MCF 10A (cell line): Measurements from ENCODE around the gene CKAP5. TPM values are rescaled to one million over a fixed set of nuclear protein-coding genes. Genes with fewer than 3 reads are reported as not detected.

Experiments
- Bru-seq: library from RNA; stranded (reverse); fragments of 400-500 nt; gene quantifications from one replicate; lab custom pipeline; 2021; lab: Mats Ljungman, UMichigan
- BruChase-seq, 2 experiments: library from RNA; stranded (reverse); fragments of 400-500 nt; gene quantifications; one replicate each; lab custom pipeline; 2021; lab: Mats Ljungman, UMichigan
- BruUV-seq: library from RNA; stranded (reverse); fragments of 400-500 nt; replicated peaks from 2 replicates; lab custom pipeline; 2021; lab: Mats Ljungman, UMichigan
- CTCF ChIA-PET: fragments of 300-600 bp; sonication (Branson Sonifier 250); formaldehyde crosslinking; extraction: SDS; loops from one replicate; lab custom pipeline; 2021; ENCODE audit warnings: antibody characterized with exemption, inconsistent platforms; lab: Yijun Ruan, JAX
- POLR2A ChIA-PET: fragments of 300-600, 350-650 bp; sonication (Branson Sonifier 250); formaldehyde crosslinking; extraction: SDS; loops from one replicate; lab custom pipeline; 2020; ENCODE audit warnings: antibody characterized with exemption, inconsistent platforms; lab: Yijun Ruan, JAX
- DNase-seq: peaks from one replicate; pipeline ENCODE4 v3.0.0-alpha.2; 2018; ENCODE audit not compliant: unreplicated experiment
- H3K27ac Mint-ChIP-seq: one replicate; pipeline ENCODE4 v1.8.0; 2022; ENCODE audit warnings: mild to moderate bottlenecking, low read depth, mixed read lengths; ENCODE audit not compliant: unreplicated experiment
- H3K27me3 Mint-ChIP-seq: one replicate; pipeline ENCODE4 v1.8.0; 2022; ENCODE audit warnings: mixed read lengths; ENCODE audit not compliant: insufficient read depth, unreplicated experiment
- H3K36me3 Mint-ChIP-seq: one replicate; pipeline ENCODE4 v1.8.0; 2022; ENCODE audit warnings: mild to moderate bottlenecking, moderate library complexity, mixed read lengths; ENCODE audit not compliant: insufficient read depth, unreplicated experiment
- H3K4me1 Mint-ChIP-seq: one replicate; pipeline ENCODE4 v1.8.0; 2022; ENCODE audit warnings: mixed read lengths; ENCODE audit not compliant: insufficient read depth, unreplicated experiment
- H3K4me3 Mint-ChIP-seq: one replicate; pipeline ENCODE4 v1.8.0; 2022; ENCODE audit warnings: mild to moderate bottlenecking, moderate library complexity, mixed read lengths; ENCODE audit not compliant: unreplicated experiment
- H3K9me3 Mint-ChIP-seq: one replicate; pipeline ENCODE4 v1.8.0; 2022; ENCODE audit warnings: mixed read lengths; ENCODE audit not compliant: unreplicated experiment
- intact Hi-C: fragments of 100-400 bp; cut with micrococcal nuclease; formaldehyde crosslinking; loops from 2 replicates; pipeline ENCODE4 v1.14.1; 2022
- long read RNA-seq: library from polyadenylated mRNA; stranded (forward); transcript quantifications from one replicate; pipeline ENCODE4 v2.0.0, GENCODE V29; 2022
- total RNA-seq: library from RNA; stranded (reverse); gene quantifications from 2 replicates; pipeline ENCODE4 v1.2.3, GENCODE V29; 2022
- TF ChIP-seq, protein P1 (sequence below): fragments of 200-600 bp; IDR thresholded peaks from one replicate; pipeline ENCODE4 v1.8.0; 2022; ENCODE audit warnings: antibody characterized with exemption, mild to moderate bottlenecking; ENCODE audit not compliant: unreplicated experiment

Gene CKAP5
- total RNA-seq (170 and 193 TPM in 2 replicates), Bru-seq, nascent RNA (percentile 85 among the genes with signal in this experiment), BruChase-seq, experiment 1, labeled RNA remaining after a 6-hour chase (percentile 92 among the genes with signal in this experiment), BruChase-seq, experiment 2, labeled RNA remaining after a 2-hour chase (percentile 84 among the genes with signal in this experiment)
- long read RNA-seq, full-length matches to known transcripts: 50 of 124 reads
- long read RNA-seq, partial matches to known transcripts: 56 of 124 reads
- long read RNA-seq, other reads (novel, unspliced or antisense): 18 of 124 reads

GRCh38 chr11:46845740-46846509 lies at the start of gene CKAP5:
TSS of gene CKAP5 (minus strand) at chr11:46846280. CDS start at chr11:46821231, 25,049 bp downstream.
- TF ChIP-seq, protein P1, sequence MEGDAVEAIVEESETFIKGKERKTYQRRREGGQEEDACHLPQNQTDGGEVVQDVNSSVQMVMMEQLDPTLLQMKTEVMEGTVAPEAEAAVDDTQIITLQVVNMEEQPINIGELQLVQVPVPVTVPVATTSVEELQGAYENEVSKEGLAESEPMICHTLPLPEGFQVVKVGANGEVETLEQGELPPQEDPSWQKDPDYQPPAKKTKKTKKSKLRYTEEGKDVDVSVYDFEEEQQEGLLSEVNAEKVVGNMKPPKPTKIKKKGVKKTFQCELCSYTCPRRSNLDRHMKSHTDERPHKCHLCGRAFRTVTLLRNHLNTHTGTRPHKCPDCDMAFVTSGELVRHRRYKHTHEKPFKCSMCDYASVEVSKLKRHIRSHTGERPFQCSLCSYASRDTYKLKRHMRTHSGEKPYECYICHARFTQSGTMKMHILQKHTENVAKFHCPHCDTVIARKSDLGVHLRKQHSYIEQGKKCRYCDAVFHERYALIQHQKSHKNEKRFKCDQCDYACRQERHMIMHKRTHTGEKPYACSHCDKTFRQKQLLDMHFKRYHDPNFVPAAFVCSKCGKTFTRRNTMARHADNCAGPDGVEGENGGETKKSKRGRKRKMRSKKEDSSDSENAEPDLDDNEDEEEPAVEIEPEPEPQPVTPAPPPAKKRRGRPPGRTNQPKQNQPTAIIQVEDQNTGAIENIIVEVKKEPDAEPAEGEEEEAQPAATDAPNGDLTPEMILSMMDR: no peak
- H3K9me3 Mint-ChIP-seq: no peaks in the 10 kb centered on the region
- peak; percentile 92 for DNase-seq
- peak within 1 kb of the TSS; percentile 91 for H3K27ac Mint-ChIP-seq
- intact Hi-C loops: no loop called here
- peaks cover 17% of the 10 kb centered on the region for H3K4me1 Mint-ChIP-seq
- no TSS peak for BruUV-seq
- ChIA-PET POLR2A (interaction anchor here (0.6 to 4.9 kb wide), 19 partner anchors 9 to 403 kb away, joined by 3 to 74 read pairs (median 4); partner anchors contain the start of genes ACP2, ARHGAP1 and ZNF408), CTCF (interaction anchor here (0.6 to 1.8 kb wide), 4 partner anchors 11 to 647 kb away, joined by 3 to 5 read pairs (median 4); no protein-coding TSS in a partner anchor)
- no peaks in the 10 kb centered on the region for H3K27me3 Mint-ChIP-seq
- peaks cover 10% of the 10 kb centered on the region for H3K36me3 Mint-ChIP-seq
- peak within 1 kb of the TSS; percentile 89 for H3K4me3 Mint-ChIP-seq

DNA sequence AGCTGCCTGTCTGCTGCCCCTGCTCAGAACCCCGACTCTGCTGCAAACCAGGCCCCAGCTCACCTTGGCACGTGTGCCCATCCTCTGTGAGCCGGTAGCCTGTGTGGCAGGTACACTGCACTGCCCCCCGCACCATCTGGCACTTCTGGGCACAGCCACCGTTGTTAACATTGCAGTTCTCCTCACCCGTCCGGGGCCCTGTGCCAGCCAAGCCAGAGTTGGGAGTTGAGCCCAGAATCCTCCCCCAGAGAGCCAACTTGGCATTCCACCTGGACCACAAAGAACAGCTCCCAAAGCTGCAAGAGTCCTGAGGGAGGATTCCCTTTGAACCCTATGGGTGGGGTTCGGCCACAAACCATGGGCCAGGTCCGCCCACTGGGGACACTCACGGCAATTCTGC lies 49.7 kb upstream of the CKAP5 start:
- H3K4me3 Mint-ChIP-seq: no peak overlapping the region
- no peaks in the 10 kb centered on the region for H3K27me3 Mint-ChIP-seq
- TF ChIP-seq, protein P1: no peak
- no peaks in the 10 kb centered on the region for H3K36me3 Mint-ChIP-seq
- no peaks in the 10 kb centered on the region for H3K9me3 Mint-ChIP-seq
- H3K27ac Mint-ChIP-seq: no peak overlapping the region
- ChIA-PET CTCF (interaction anchor here (0.6 to 7.4 kb wide), 6 partner anchors 21 to 262 kb away, joined by 3 to 99 read pairs (median 4); no protein-coding TSS in a partner anchor), POLR2A (interaction anchor here (1.3 to 1.7 kb wide), 2 partner anchors 18 to 257 kb away, joined by 3 to 4 read pairs; no protein-coding TSS in a partner anchor)
- peaks cover 8% of the 10 kb centered on the region for H3K4me1 Mint-ChIP-seq
- intact Hi-C loops: no loop called here
- DNase-seq: peak; percentile 77
- no TSS peak for BruUV-seq

- ChIA-PET CTCF (interaction anchor here (0.7 to 7.4 kb wide), 3 partner anchors 9 to 259 kb away, joined by 3 to 99 read pairs (median 4); no protein-coding TSS in a partner anchor), POLR2A (interaction anchor here (1.7 kb wide), 1 partner anchor 19 kb away, joined by 4 read pairs; no protein-coding TSS in a partner anchor)
- TF ChIP-seq, protein P1: no peak
- intact Hi-C loops: no loop called here
- Mint-ChIP-seq H3K4me3 (no peak overlapping the region), H3K9me3 (no peaks in the 10 kb centered on the region), H3K36me3 (no peaks in the 10 kb centered on the region), H3K27me3 (no peaks in the 10 kb centered on the region), H3K4me1 (peaks cover under 1% of the 10 kb centered on the region), H3K27ac (no peak overlapping the region)
- no peak for DNase-seq
- no TSS peak for BruUV-seq
Observed at GRCh38 chr11:46894961-46895360, 48.9 kb upstream of the CKAP5 start.
